Stomach (tissue), 9 donors: Measurements from ENCODE around the gene ADH6. TPM values are rescaled to one million over a fixed set of nuclear protein-coding genes. Genes with fewer than 3 reads are reported as not detected.
"Not testable (repeated sequence)": the region's sequence is repeated elsewhere in the genome, so short reads cannot be mapped to it uniquely, and the experiment has no call there.

Experiments
- DNase-seq, 2 donors: peaks; one replicate each; pipeline versions ENCODE4 v3.0.0 to v3.0.0-alpha.2; 2013 to 2019
- H3K27ac ChIP-seq, 5 donors: fragments of 200-600 bp in 4 of 5; sonication (generic) in 4 of 5; one replicate each; pipeline ENCODE4 v1.5.1; 2013 to 2019; ENCODE audit warnings: mild to moderate bottlenecking in 1 of 5, moderate library complexity in 1 of 5
- H3K27me3 ChIP-seq, 3 donors: fragments of 200-600 bp; sonication (generic); one replicate each; pipeline ENCODE4 v1.5.1; 2017 to 2019; ENCODE audit warnings: mixed run types in 1 of 3
- H3K36me3 ChIP-seq, 4 donors: fragments of 200-600 bp; sonication (generic); 1 replicate in 3 of 4; 2 replicates in 1 of 4; pipeline ENCODE4 v1.5.1; 2016 to 2019
- H3K4me1 ChIP-seq, 4 donors: fragments of 200-600 bp; sonication (generic); one replicate each; pipeline ENCODE4 v1.5.1; 2016 to 2019
- H3K4me3 ChIP-seq, 4 donors: fragments of 200-600 bp; sonication (generic) in 3 of 4; one replicate each; pipeline ENCODE4 v1.5.1; 2016 to 2019; ENCODE audit warnings: mild to moderate bottlenecking in 1 of 4
- H3K9me3 ChIP-seq, 4 donors: fragments of 200-600 bp; sonication (generic); one replicate each; pipeline ENCODE4 v1.5.1; 2016 to 2019
- CTCF ChIP-seq, 7 experiments: fragments of 450-650 bp in 4 of 7; fragments of 200-600 bp in 3 of 7; sonication (generic) in 3 of 7; IDR thresholded peaks; one replicate each; pipeline ENCODE4 v1.5.1; 2016 to 2019; ENCODE audit warnings: antibody characterized with exemption in 7 of 7, control low read depth in 2 of 7, mild to moderate bottlenecking in 1 of 7
- EP300 ChIP-seq: sonication (generic); formaldehyde crosslinking; IDR thresholded peaks from one replicate; pipeline ENCODE4 v1.6.1; 2017; ENCODE audit warnings: antibody characterized with exemption
- POLR2A ChIP-seq, 4 donors: fragments of 450-650 bp; IDR thresholded peaks; one replicate each; pipeline ENCODE4 v1.6.1; 2016; ENCODE audit warnings: antibody characterized with exemption in 4 of 4, control low read depth in 2 of 4, mild to moderate bottlenecking in 1 of 4, moderate library complexity in 1 of 4
- POLR2AphosphoS5 ChIP-seq, 3 donors: sonication (generic); formaldehyde crosslinking; IDR thresholded peaks; one replicate each; pipeline ENCODE4 v1.6.1; 2016; ENCODE audit warnings: antibody characterized with exemption in 3 of 3
- WGBS, 5 donors: extraction: QIAGEN DNeasy Blood & Tissue Kit in 3 of 5; methylation state at CpG; one replicate each; pipeline versions ENCODE4 v1.1.5 to v1.1.7; 2013 to 2018; 5-methylcytosine and 5-hydroxymethylcytosine counted together
- intact Hi-C: fragments of 100-400 bp; cut with DNase I; formaldehyde crosslinking; loops from one replicate; pipeline ENCODE4 v1.15.1; 2023; ENCODE audit warnings: low total_unique reads
- polyA plus RNA-seq, 3 donors: library from polyadenylated mRNA; stranded (reverse); fragments of 200-250 nt; gene quantifications; one replicate each; pipeline ENCODE4 v1.2.3, GENCODE V29; 2013
- total RNA-seq, 5 donors: library from RNA; depleted of rRNA; stranded (reverse); fragments of >200 nt; gene quantifications; one replicate each; pipeline versions ENCODE4 v1.1.0 to v1.2.3, GENCODE V29; 2014 to 2016
- donor health status: healthy with polysubstance abuse.
- donor health status: Bipolar disorder and iron deficiency.
- donor health status: healthy.

ADH6 gene
- total and polyA plus RNA-seq, 8 donors = 0.05 to 1.7 (median 0.92) TPM; not detected in 5

- Histone ChIP-seq H3K9me3 (peaks cover 0 to 12% (median 6%) of the 10 kb centered on the region in 4 donors), H3K36me3 (no peaks in the 10 kb centered on the region), H3K27me3 (no peaks in the 10 kb centered on the region), H3K4me3 (no peak overlapping the region), H3K4me1 (no peaks in the 10 kb centered on the region), H3K27ac (no peak overlapping the region)
- DNase-seq = no peak
- TF ChIP-seq POLR2A (IDR thresholded peaks at IDR 0.05) (no peak), POLR2AphosphoS5 (IDR thresholded peaks at IDR 0.05) (no peak), EP300 (no peak), CTCF (IDR thresholded peaks at IDR 0.05) (no peak)
- intact Hi-C loops = no loop called here
- WGBS, 5 donors = 26 to 65% (median 41%) methylated on average over 1 of the region's 1 CpG
Observed at GRCh38 chr4:99235955-99236354, 16.9 kb upstream of the ADH6 start.

- WGBS, 5 donors = 44 to 71% (median 63%) methylated on average over 2 of the region's 2 CpGs
- TF ChIP-seq POLR2AphosphoS5 (IDR thresholded peaks at IDR 0.05) (no peak), EP300 (no peak), POLR2A (IDR thresholded peaks at IDR 0.05) (no peak), CTCF (IDR thresholded peaks at IDR 0.05) (no peak)
- Histone ChIP-seq H3K36me3 (no peaks in the 10 kb centered on the region), H3K9me3 (peaks cover 0 to 15% (median 8%) of the 10 kb centered on the region in 4 donors), H3K27ac (no peak overlapping the region), H3K27me3 (no peaks in the 10 kb centered on the region), H3K4me1 (no peaks in the 10 kb centered on the region), H3K4me3 (no peak overlapping the region)
- intact Hi-C loops = no loop called here
- no peak for DNase-seq
Observed at GRCh38 chr4:99234331-99235010, 15.4 kb upstream of the ADH6 start.

- H3K27ac ChIP-seq, H3K4me3 ChIP-seq, DNase-seq, H3K4me1 ChIP-seq, H3K36me3 ChIP-seq, intact Hi-C loops, H3K27me3 ChIP-seq: not testable (repeated sequence)
- peaks cover 0 to 16% (median 6%) of the 10 kb centered on the region in 4 donors for H3K9me3 ChIP-seq
- 81 to 100% (median 94%) methylated on average over 2 of the region's 2 CpGs for WGBS, 5 donors
Observed at GRCh38 chr4:99233397-99233796, 14.4 kb upstream of the ADH6 start.

GRCh38 chr4:99228706-99229105 lies 9.7 kb upstream of the ADH6 start:
- H3K27ac ChIP-seq, DNase-seq, H3K4me1 ChIP-seq, H3K4me3 ChIP-seq, H3K36me3 ChIP-seq, intact Hi-C loops, H3K27me3 ChIP-seq: not testable (repeated sequence)
- 75 to 92% (median 90%) methylated on average over 1 of the region's 1 CpG for WGBS, 5 donors
- peaks cover 0 to 21% (median 10%) of the 10 kb centered on the region in 4 donors for H3K9me3 ChIP-seq

GRCh38 chr4:99227646-99228045 lies 8.6 kb upstream of the ADH6 start:
- H3K27ac ChIP-seq, H3K4me3 ChIP-seq, intact Hi-C loops, DNase-seq, H3K36me3 ChIP-seq, H3K27me3 ChIP-seq, H3K4me1 ChIP-seq: not testable (repeated sequence)
- WGBS, 5 donors = 76 to 92% (median 90%) methylated on average over 4 of the region's 4 CpGs
- H3K9me3 ChIP-seq = peaks cover 0 to 21% (median 10%) of the 10 kb centered on the region in 4 donors

- peaks cover 0 to 4% (median 0%) of the 10 kb centered on the region in 4 donors for H3K4me1 ChIP-seq
- WGBS, 5 donors = 9 to 18% (median 13%) methylated on average over 1 of the region's 1 CpG
- peak in 1 of 2 donors; percentile 45 for DNase-seq
- H3K4me3 ChIP-seq = no peak overlapping the region
- H3K27ac ChIP-seq = no peak overlapping the region
- intact Hi-C loops = no loop called here
- H3K27me3 ChIP-seq = no peaks in the 10 kb centered on the region
- H3K36me3 ChIP-seq = no peaks in the 10 kb centered on the region
- no peaks in the 10 kb centered on the region for H3K9me3 ChIP-seq
- TF ChIP-seq POLR2AphosphoS5 (IDR thresholded peaks at IDR 0.05) = no peak
- TF ChIP-seq POLR2A (IDR thresholded peaks at IDR 0.05) = no peak
- no peak for TF ChIP-seq CTCF (IDR thresholded peaks at IDR 0.05)
- no peak for TF ChIP-seq EP300
Observed at GRCh38 chr4:99221980-99222379, 2.9 kb upstream of the ADH6 start.
